DOHH2 (cell line): ENCODE results near the gene FBXO27.

Experiments
- CTCF ChIP-seq: fragments of 200-600 bp; sonication (generic); IDR thresholded peaks from one replicate; pipeline ENCODE4 v1.5.1; 2014; ENCODE audit warnings: antibody characterized with exemption, mild to moderate bottlenecking, low read depth, low read length; ENCODE audit not compliant: poor library complexity, severe bottlenecking
- EZH2phosphoT487 ChIP-seq: fragments of 200-600 bp; sonication (generic); IDR thresholded peaks from 2 replicates; pipeline ENCODE4 v1.6.1; 2017; ENCODE audit warnings: borderline replicate concordance, mild to moderate bottlenecking, antibody characterized with exemption, low read length, moderate library complexity, mixed read lengths

- TF ChIP-seq CTCF (no peak), EZH2phosphoT487 (no peak)
Observed at GRCh38 chr19:39031368-39032062, 834 bp downstream of the FBXO27 start.
